B cell (primary cell): ENCODE measurements around the gene C3orf70. TPM values are rescaled to one million over a fixed set of nuclear protein-coding genes. Genes with fewer than 3 reads are reported as not detected.

Experiments used
- ATAC-seq: fragments of 200-7000 bp; cut with Tn5 transposase; one replicate; pipeline ENCODE4 v1.10.0; 2021; ENCODE audit warnings: low read depth, mild to moderate bottlenecking, moderate number of reproducible peaks, moderate library complexity
- CTCF ChIA-PET: fragments of 350-600 bp; sonication (Branson Sonifier 250); formaldehyde crosslinking; loops from one replicate; lab custom pipeline; 2021; ENCODE audit warnings: antibody characterized with exemption, inconsistent platforms; lab: Charles Lee
- POLR2A ChIA-PET: fragments of 350-600 bp; sonication (Branson Sonifier 250); formaldehyde crosslinking; loops from one replicate; lab custom pipeline; 2021; ENCODE audit warnings: antibody characterized with exemption; lab: Charles Lee
- DNase-seq: peaks from one replicate; pipeline ENCODE4 v3.0.0; 2013
- H2AFZ ChIP-seq: 2 replicates; pipeline ENCODE4 v1.6.1; 2012; ENCODE audit warnings: mild to moderate bottlenecking, low read depth, low read length; ENCODE audit not compliant: insufficient read depth, poor library complexity, severe bottlenecking
- H3K27ac ChIP-seq, 2 donors: 1 replicate in 1 of 2; 2 replicates in 1 of 2; pipeline ENCODE4 v1.5.1; 2012 to 2013; ENCODE audit warnings: low read length in 2 of 2, mild to moderate bottlenecking in 2 of 2, moderate library complexity in 1 of 2
- H3K27me3 ChIP-seq, 4 experiments: fragments of 200-600 bp in 1 of 4; sonication (generic) in 1 of 4; replicated peaks in 1 of 4; 1 replicate in 2 of 4; 2 replicates in 2 of 4; pipeline versions ENCODE4 v1.6.1 to v1.7.0; 2013 to 2016; ENCODE audit warnings: low read length in 3 of 4, mild to moderate bottlenecking in 2 of 4, mixed read lengths in 1 of 4, moderate library complexity in 1 of 4; ENCODE audit not compliant: insufficient read depth in 4 of 4, control insufficient read depth in 3 of 4; ENCODE audit errors: control extremely low read depth in 1 of 4
- H3K36me3 ChIP-seq, 2 experiments: replicated peaks in 1 of 2; 1 replicate in 1 of 2; 2 replicates in 1 of 2; pipeline versions ENCODE4 v1.6.1 to v1.7.1; 2013; ENCODE audit warnings: low read length in 1 of 2; ENCODE audit not compliant: insufficient read depth in 2 of 2, control insufficient read depth in 1 of 2; ENCODE audit errors: control extremely low read depth in 1 of 2, extremely low read depth in 1 of 2
- H3K4me1 ChIP-seq, 2 donors: fragments of 200-600 bp in 1 of 2; sonication (generic) in 1 of 2; 1 replicate in 1 of 2; 2 replicates in 1 of 2; pipeline versions ENCODE4 v1.5.1 to v1.6.1; 2013 to 2017; ENCODE audit warnings: low read length in 2 of 2; ENCODE audit not compliant: control insufficient read depth in 2 of 2, insufficient read depth in 2 of 2
- H3K4me2 ChIP-seq: replicated peaks from 2 replicates; pipeline ENCODE3; 2012; ENCODE audit warnings: mild to moderate bottlenecking, low read depth, low read length; ENCODE audit not compliant: poor library complexity, severe bottlenecking
- H3K4me3 ChIP-seq, 5 experiments: fragments of 200-600 bp in 1 of 5; sonication (generic) in 1 of 5; 1 replicate in 3 of 5; 2 replicates in 2 of 5; pipeline versions ENCODE4 v1.5.1 to v1.7.0; 2011 to 2016; ENCODE audit warnings: low read length in 4 of 5, mild to moderate bottlenecking in 4 of 5, low read depth in 2 of 5, control low read depth in 1 of 5, moderate library complexity in 1 of 5; ENCODE audit not compliant: insufficient read depth in 1 of 5; ENCODE audit errors: control extremely low read depth in 1 of 5, extremely low read depth in 1 of 5
- H3K79me2 ChIP-seq: fragments of 200-600 bp; sonication (generic); one replicate; pipeline ENCODE4 v1.6.0; 2016; ENCODE audit warnings: low read length; ENCODE audit not compliant: control insufficient read depth, insufficient read depth
- H3K9ac ChIP-seq: fragments of 200-600 bp; sonication (generic); 2 replicates; pipeline ENCODE4 v1.6.1; 2017; ENCODE audit warnings: mild to moderate bottlenecking, low read length, moderate library complexity
- H3K9me3 ChIP-seq, 3 donors: one replicate each; pipeline versions ENCODE4 v1.6.1 to v1.7.1; 2013; ENCODE audit warnings: low read length in 2 of 3; ENCODE audit not compliant: control insufficient read depth in 2 of 3, insufficient read depth in 1 of 3; ENCODE audit errors: control extremely low read depth in 1 of 3
- H4K20me1 ChIP-seq: 2 replicates; pipeline ENCODE4 v1.6.0; 2012; ENCODE audit warnings: mild to moderate bottlenecking, low read length; ENCODE audit not compliant: insufficient read depth, control insufficient read depth, poor library complexity, severe bottlenecking
- H3K27ac Mint-ChIP-seq: one replicate; pipeline ENCODE4 v1.8.0; 2021; ENCODE audit warnings: mixed read lengths
- H3K27me3 Mint-ChIP-seq: one replicate; pipeline ENCODE4 v1.8.0; 2021; ENCODE audit warnings: mixed read lengths
- H3K4me1 Mint-ChIP-seq: one replicate; pipeline ENCODE4 v1.8.0; 2021; ENCODE audit warnings: mixed read lengths
- H3K4me3 Mint-ChIP-seq: one replicate; pipeline ENCODE4 v1.8.0; 2021; ENCODE audit warnings: mixed read lengths
- H3K9me3 Mint-ChIP-seq: one replicate; pipeline ENCODE4 v1.8.0; 2022; ENCODE audit warnings: mixed read lengths; ENCODE audit not compliant: insufficient read depth
- EZH2 ChIP-seq: IDR thresholded peaks from 2 replicates; pipeline ENCODE4 v1.6.1; 2012; ENCODE audit warnings: borderline replicate concordance, low read depth, mild to moderate bottlenecking, moderate library complexity, low read length; ENCODE audit not compliant: insufficient read depth, poor library complexity, severe bottlenecking
- WGBS: methylation state at CpG from one replicate; pipeline ENCODE4 v1.1.5; 2013; ENCODE audit warnings: missing lambda C conversion rate; ENCODE audit not compliant: insufficient coverage; 5-methylcytosine and 5-hydroxymethylcytosine counted together
- intact Hi-C: fragments of 100-400 bp; cut with micrococcal nuclease; formaldehyde crosslinking; loops from one replicate; pipeline ENCODE4 v1.10.0; 2022
- polyA plus RNA-seq: library from polyadenylated mRNA; depleted of rRNA; stranded (reverse); fragments of >200 nt; gene quantifications from 2 replicates; pipeline ENCODE4 v1.2.3, GENCODE V29; 2012
- total RNA-seq, 2 donors: library from RNA; stranded (reverse); fragments of 120-200 nt in 1 of 2; gene quantifications; 1 replicate in 1 of 2; 2 replicates in 1 of 2; pipeline versions ENCODE4 v1.2.3 to v1.2.4, GENCODE V29; 2013 to 2022
- TF ChIP-seq, protein P1 (sequence below): fragments of 200-600 bp; IDR thresholded peaks from one replicate; pipeline ENCODE4 v1.8.0; 2022; ENCODE audit warnings: antibody characterized with exemption, mild to moderate bottlenecking

The C3orf70 gene
- total and polyA plus RNA-seq, 2 donors (not counting 1 experiment from before 2014, with no cell fraction given): not detected

DNA sequence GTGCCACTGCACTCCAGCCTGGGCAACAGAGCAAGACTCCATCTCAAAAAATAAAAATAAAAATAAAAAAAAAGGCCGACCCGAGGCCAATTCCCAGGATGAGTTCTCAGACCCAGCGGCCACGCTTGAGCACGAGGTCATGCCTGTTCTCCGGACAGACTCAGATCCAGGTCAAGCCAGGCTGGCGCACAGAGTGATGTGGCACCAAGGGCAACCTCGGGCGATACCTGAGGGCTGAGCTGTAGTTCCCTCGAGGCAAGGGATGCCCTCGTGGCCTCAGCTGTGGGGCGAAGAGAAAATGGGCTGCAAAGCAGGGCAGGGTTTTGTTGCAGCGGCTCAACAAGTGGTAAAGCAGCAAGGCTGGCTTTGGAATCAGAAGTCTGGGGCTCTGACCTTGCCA, 77.3 kb downstream of the C3orf70 start:
- no peaks in the 10 kb centered on the region for H3K9me3 Mint-ChIP-seq
- Histone ChIP-seq H4K20me1 (no peaks in the 10 kb centered on the region), H3K4me1 (no peaks in the 10 kb centered on the region), H3K9me3 (peaks cover 0 to 3% (median 0%) of the 10 kb centered on the region in 3 donors), H3K4me2 (no peak overlapping the region), H3K27me3 (no peaks in the 10 kb centered on the region), H3K9ac (no peak overlapping the region), H2AFZ (no peak overlapping the region), H3K79me2 (no peaks in the 10 kb centered on the region), H3K36me3 (no peaks in the 10 kb centered on the region), H3K27ac (no peak overlapping the region), H3K4me3 (no peak overlapping the region)
- CTCF ChIA-PET: no interaction called here
- TF ChIP-seq EZH2: no peak
- TF ChIP-seq, protein P1, sequence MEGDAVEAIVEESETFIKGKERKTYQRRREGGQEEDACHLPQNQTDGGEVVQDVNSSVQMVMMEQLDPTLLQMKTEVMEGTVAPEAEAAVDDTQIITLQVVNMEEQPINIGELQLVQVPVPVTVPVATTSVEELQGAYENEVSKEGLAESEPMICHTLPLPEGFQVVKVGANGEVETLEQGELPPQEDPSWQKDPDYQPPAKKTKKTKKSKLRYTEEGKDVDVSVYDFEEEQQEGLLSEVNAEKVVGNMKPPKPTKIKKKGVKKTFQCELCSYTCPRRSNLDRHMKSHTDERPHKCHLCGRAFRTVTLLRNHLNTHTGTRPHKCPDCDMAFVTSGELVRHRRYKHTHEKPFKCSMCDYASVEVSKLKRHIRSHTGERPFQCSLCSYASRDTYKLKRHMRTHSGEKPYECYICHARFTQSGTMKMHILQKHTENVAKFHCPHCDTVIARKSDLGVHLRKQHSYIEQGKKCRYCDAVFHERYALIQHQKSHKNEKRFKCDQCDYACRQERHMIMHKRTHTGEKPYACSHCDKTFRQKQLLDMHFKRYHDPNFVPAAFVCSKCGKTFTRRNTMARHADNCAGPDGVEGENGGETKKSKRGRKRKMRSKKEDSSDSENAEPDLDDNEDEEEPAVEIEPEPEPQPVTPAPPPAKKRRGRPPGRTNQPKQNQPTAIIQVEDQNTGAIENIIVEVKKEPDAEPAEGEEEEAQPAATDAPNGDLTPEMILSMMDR: no peak
- ATAC-seq (no peak), DNase-seq (no peak)
- H3K4me3 Mint-ChIP-seq: no peak overlapping the region
- 94% methylated on average over 13 of the region's 13 CpGs for WGBS
- H3K4me1 Mint-ChIP-seq: no peaks in the 10 kb centered on the region
- POLR2A ChIA-PET: no interaction called here
- intact Hi-C loops: no loop called here
- no peak overlapping the region for H3K27ac Mint-ChIP-seq
- H3K27me3 Mint-ChIP-seq: peaks cover 3% of the 10 kb centered on the region

DNA sequence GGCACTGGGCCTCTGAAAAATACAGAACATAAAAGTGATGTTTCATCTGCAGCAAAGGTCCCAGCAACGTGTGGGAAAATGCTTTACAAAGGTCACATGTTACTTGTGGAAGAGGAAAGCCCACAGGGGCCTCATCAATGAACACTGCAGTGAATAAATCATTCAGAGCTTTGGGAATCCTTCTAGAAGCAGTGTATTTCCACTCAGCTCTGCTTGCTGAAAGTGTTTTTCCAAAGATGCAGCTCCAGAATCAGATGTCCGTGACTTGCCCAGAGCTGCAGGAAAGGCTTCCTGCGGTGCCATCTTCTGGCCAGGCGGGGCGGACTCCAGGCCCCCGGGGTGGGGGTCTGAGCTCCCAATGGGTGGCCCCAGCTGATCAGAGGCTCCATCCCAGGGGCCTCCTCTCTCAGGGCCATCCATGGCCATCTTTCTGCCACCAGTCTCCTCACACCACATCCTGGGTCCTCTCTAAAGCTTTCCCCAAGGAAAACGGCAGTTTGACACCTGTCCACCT, 81.5 kb downstream of the C3orf70 start:
- H3K27me3 Mint-ChIP-seq: no peaks in the 10 kb centered on the region
- H3K9me3 Mint-ChIP-seq: no peaks in the 10 kb centered on the region
- H3K4me1 Mint-ChIP-seq: no peaks in the 10 kb centered on the region
- Histone ChIP-seq H3K4me3 (no peak overlapping the region), H2AFZ (no peak overlapping the region), H4K20me1 (no peaks in the 10 kb centered on the region), H3K36me3 (no peaks in the 10 kb centered on the region), H3K4me1 (no peaks in the 10 kb centered on the region), H3K27me3 (no peaks in the 10 kb centered on the region), H3K27ac (no peak overlapping the region), H3K9me3 (peaks cover 0 to 3% (median 0%) of the 10 kb centered on the region in 3 donors), H3K79me2 (no peaks in the 10 kb centered on the region), H3K9ac (no peak overlapping the region), H3K4me2 (no peak overlapping the region)
- ChIA-PET POLR2A (no interaction called here), CTCF (no interaction called here)
- no peak overlapping the region for H3K27ac Mint-ChIP-seq
- 76% methylated on average over 7 of the region's 7 CpGs for WGBS
- intact Hi-C loops: no loop called here
- no peak overlapping the region for H3K4me3 Mint-ChIP-seq
- DNase-seq: no peak
- no peak for TF ChIP-seq EZH2
- TF ChIP-seq, protein P1: no peak
- no peak for ATAC-seq
